Non-pigmented ciliary epithelial cell (primary cell): ENCODE data around the gene LYRM9.
"Not testable (repeated sequence)": the region's sequence is repeated elsewhere in the genome, so short reads cannot be mapped to it uniquely, and the experiment has no call there.

Experiments
- DNase-seq: peaks from one replicate; pipeline ENCODE4 v3.0.0-alpha.2; 2010; ENCODE audit warnings: low read depth

The LYRM9 gene

DNA sequence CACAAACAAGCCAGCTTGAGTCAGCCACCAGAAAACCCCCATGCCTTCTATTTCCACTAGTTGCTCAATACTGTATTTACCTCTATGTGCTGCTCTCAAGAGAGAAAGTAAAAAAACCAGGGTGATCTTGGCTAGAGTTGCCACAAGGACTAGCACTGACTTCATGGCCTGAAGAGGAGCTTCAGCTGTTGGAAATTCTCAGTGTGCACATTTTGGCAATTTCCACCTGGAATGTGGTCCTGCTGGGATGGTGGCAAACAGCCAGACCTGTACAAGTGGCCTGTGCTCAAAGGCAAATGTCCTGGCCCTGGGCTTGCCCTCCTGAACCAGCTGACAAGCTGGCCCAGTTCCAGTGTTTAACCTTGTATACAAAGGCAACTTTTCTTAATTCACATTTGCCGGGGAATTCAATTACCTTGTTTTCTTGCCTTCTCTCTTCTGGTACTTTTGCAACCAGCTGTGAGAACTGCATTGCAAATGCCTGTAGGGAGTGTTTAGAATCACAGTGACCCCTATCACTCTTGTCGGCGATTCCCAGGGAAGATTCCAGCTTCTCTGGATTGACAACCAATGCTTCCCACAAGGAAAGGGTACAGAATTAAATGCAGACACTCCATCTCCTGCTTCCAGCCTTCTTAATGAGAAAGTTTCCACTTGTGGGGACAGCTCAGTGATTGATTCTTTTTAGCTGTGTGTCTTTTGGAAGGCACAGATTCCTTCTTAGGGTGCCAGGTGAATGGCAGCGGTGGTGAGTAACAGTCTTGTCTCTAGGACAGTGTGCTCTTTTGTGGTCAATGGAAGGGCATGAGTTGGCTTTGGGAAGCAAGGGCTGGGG lies 53.4 kb downstream of the LYRM9 start:
- DNase-seq = not testable (repeated sequence)

DNA sequence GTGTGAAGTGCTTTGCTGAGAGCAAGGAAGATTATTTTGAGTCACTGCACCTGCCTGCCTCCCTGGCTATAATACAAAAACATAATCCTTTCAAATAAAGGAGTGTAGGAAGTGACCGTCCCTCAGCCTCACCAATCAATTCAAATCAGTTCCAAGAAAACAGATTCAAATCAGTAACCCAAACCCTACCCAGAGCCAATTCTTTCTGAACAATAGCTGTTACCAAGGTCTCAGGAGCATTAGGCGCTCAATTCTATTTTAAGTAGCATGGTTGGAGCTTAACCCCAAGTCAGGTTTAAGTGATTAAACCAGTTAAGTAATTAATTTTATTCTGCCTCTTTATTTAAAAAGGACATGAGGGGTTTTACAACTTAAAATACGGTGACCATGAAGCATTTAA lies 54.6 kb downstream of the LYRM9 start:
- DNase-seq = not testable (repeated sequence)

DNA sequence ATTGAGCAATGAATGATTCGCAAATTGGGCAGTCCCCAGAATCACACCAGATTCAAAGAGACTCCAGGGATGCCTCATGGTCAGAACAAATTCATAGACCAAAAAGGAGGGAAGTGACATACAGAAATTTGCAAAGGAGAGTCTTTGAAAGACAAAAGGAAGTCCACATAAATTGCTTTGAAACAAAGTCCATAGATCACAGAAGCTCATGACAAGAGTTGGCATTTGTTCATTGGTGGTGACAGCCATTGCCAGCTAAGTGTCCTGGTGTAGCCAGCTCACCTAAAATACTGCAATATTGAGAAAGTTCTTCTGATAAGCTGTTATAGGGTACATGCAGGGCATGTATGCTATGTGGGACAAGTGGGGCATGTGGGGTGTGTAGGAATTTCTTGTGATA lies 55.4 kb downstream of the LYRM9 start:
- DNase-seq = not testable (repeated sequence)

- DNase-seq = no peak
Observed at GRCh38 chr17:27836651-27837050, 56.5 kb downstream of the LYRM9 start.

- no peak for DNase-seq
Observed at GRCh38 chr17:27834571-27834970, 58.6 kb downstream of the LYRM9 start.

GRCh38 chr17:27832831-27833230 lies 60.3 kb downstream of the LYRM9 start:
- DNase-seq = no peak

- not testable (repeated sequence) for DNase-seq
Observed at GRCh38 chr17:27829888-27830287, 63.3 kb downstream of the LYRM9 start.

GRCh38 chr17:27829143-27829711 lies 63.9 kb downstream of the LYRM9 start:
- not testable (repeated sequence) for DNase-seq
